ENCODE results near the gene GASK1A. TPM values are rescaled to one million over a fixed set of nuclear protein-coding genes. Genes with fewer than 3 reads are reported as not detected.

GASK1A gene
- total RNA-seq, 2 experiments from 2014 or later, result 0.28 TPM; not detected in 1

DNA sequence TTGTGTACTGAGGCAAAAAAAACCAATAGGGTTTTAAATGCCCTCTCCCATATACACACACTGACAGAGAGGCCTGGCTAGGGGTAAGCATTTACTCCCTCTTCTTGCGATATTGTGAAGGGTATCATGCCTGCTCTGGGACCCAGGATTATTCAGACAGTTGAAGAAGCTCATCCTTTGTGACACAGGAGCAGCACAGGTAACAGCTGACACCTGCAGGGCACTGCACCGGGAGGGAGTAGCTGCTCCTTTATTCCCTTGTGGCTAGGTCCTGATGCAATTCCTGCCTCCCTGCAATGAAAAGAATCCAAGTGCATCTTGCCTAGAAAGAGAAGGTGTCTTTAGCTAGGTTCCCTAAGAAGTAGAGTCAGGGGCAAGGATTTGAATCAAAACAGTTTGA lies 103.3 kb downstream of the GASK1A start:
- Mint-ChIP-seq H3K4me1 (ENCODE audit: low read depth) (no peaks in the 10 kb centered on the region), H3K9me3 (peaks cover 5% of the 10 kb centered on the region), H3K4me3 (no peak overlapping the region), H3K36me3 (ENCODE audit: low read depth) (peaks cover 68% of the 10 kb centered on the region), H3K27ac (no peak overlapping the region), H3K27me3 (no peaks in the 10 kb centered on the region)
- CTCF ChIA-PET, result no interaction called here
- no peak overlapping the region for H3K27ac ChIP-seq (ENCODE audit: low read depth in 1 of 2, low read length in 2 of 2)
- peaks cover 0 to 19% of the 10 kb centered on the region in 2 experiments for H3K9me3 ChIP-seq (ENCODE audit: control insufficient read depth in 1 of 2, insufficient read depth in 1 of 2, low read length in 2 of 2)
- no peaks in the 10 kb centered on the region for H3K27me3 ChIP-seq (ENCODE audit: control insufficient read depth in 1 of 2, insufficient read depth in 2 of 2, low read length in 2 of 2)
- POLR2A ChIA-PET, result no interaction called here
- DNase-seq (no peak), ATAC-seq (ENCODE audit: poor library complexity) (no peak)
- no peaks in the 10 kb centered on the region for H3K4me1 ChIP-seq (ENCODE audit: insufficient read depth, low read length)
- intact Hi-C loops (cut with DNase I, micrococcal nuclease), result no loop called here
- H3K36me3 ChIP-seq (ENCODE audit: insufficient read depth, low read length), result peaks cover 33% of the 10 kb centered on the region
- TF ChIP-seq, protein P1, sequence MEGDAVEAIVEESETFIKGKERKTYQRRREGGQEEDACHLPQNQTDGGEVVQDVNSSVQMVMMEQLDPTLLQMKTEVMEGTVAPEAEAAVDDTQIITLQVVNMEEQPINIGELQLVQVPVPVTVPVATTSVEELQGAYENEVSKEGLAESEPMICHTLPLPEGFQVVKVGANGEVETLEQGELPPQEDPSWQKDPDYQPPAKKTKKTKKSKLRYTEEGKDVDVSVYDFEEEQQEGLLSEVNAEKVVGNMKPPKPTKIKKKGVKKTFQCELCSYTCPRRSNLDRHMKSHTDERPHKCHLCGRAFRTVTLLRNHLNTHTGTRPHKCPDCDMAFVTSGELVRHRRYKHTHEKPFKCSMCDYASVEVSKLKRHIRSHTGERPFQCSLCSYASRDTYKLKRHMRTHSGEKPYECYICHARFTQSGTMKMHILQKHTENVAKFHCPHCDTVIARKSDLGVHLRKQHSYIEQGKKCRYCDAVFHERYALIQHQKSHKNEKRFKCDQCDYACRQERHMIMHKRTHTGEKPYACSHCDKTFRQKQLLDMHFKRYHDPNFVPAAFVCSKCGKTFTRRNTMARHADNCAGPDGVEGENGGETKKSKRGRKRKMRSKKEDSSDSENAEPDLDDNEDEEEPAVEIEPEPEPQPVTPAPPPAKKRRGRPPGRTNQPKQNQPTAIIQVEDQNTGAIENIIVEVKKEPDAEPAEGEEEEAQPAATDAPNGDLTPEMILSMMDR (IDR thresholded peaks at IDR 0.05), result no peak
- H3K4me3 ChIP-seq (ENCODE audit: low read length), result no peak overlapping the region

- peaks cover 0 to 6% of the 10 kb centered on the region in 2 experiments for H3K9me3 ChIP-seq (ENCODE audit: control insufficient read depth in 1 of 2, insufficient read depth in 1 of 2, low read length in 2 of 2)
- no peak overlapping the region for H3K4me3 Mint-ChIP-seq
- DNase-seq (no peak), ATAC-seq (ENCODE audit: poor library complexity) (no peak)
- POLR2A ChIA-PET, result interaction anchor here (1.5 to 1.8 kb wide), 2 partner anchors 63 to 125 kb away, joined by 4 read pairs; no protein-coding TSS in a partner anchor
- TF ChIP-seq, protein P1 (IDR thresholded peaks at IDR 0.05), result no peak
- H3K36me3 ChIP-seq (ENCODE audit: insufficient read depth, low read length), result peaks cover 10% of the 10 kb centered on the region
- H3K4me3 ChIP-seq (ENCODE audit: low read length), result no peak overlapping the region
- CTCF ChIA-PET, result no interaction called here
- no peaks in the 10 kb centered on the region for H3K4me1 Mint-ChIP-seq (ENCODE audit: low read depth)
- intact Hi-C loops (cut with DNase I, micrococcal nuclease), result loop anchor here (1.0 to 5.0 kb wide), 3 partner anchors 124 to 304 kb away; no protein-coding TSS in a partner anchor
- H3K4me1 ChIP-seq (ENCODE audit: insufficient read depth, low read length), result no peaks in the 10 kb centered on the region
- H3K27me3 Mint-ChIP-seq, result no peaks in the 10 kb centered on the region
- no peak overlapping the region for H3K27ac Mint-ChIP-seq
- H3K36me3 Mint-ChIP-seq (ENCODE audit: low read depth), result peaks cover 34% of the 10 kb centered on the region
- peaks cover 5% of the 10 kb centered on the region for H3K9me3 Mint-ChIP-seq
- no peaks in the 10 kb centered on the region for H3K27me3 ChIP-seq (ENCODE audit: control insufficient read depth in 1 of 2, insufficient read depth in 2 of 2, low read length in 2 of 2)
- H3K27ac ChIP-seq (ENCODE audit: low read depth in 1 of 2, low read length in 2 of 2), result no peak overlapping the region
Observed at GRCh38 chr3:43086460-43087165, 107.5 kb downstream of the GASK1A start.

DNA sequence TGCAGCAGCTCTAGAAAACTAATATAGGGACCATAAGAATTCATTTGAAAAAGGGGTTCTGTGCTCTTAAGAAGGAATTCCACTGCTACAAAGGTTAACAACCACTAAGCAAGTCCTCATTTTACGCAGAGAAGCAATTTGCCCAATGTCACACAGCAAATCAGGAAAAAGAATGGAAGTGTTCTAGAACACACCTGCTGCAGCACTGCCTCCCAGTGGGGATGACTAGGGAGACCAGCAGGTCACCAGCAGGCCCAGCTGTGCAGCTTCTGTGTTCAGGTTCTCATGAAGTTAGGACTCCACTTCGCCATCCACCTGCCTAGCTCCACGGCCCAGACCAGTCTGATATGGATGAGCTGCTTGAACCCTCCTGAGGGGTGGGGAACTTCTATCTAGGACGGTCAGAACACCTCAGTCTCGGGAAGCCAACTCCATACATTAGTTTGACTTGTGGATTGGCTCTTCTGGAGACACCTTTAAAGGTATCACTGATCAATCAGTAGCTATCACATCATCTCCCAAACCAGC lies 108.2 kb downstream of the GASK1A start:
- Histone ChIP-seq H3K4me1 (ENCODE audit: insufficient read depth, low read length) (no peaks in the 10 kb centered on the region), H3K4me3 (ENCODE audit: low read length) (no peak overlapping the region), H3K36me3 (ENCODE audit: insufficient read depth, low read length) (peaks cover 9% of the 10 kb centered on the region), H3K9me3 (ENCODE audit: control insufficient read depth in 1 of 2, insufficient read depth in 1 of 2, low read length in 2 of 2) (peaks cover 0 to 3% of the 10 kb centered on the region in 2 experiments), H3K27me3 (ENCODE audit: control insufficient read depth in 1 of 2, insufficient read depth in 2 of 2, low read length in 2 of 2) (no peaks in the 10 kb centered on the region), H3K27ac (ENCODE audit: low read depth in 1 of 2, low read length in 2 of 2) (no peak overlapping the region)
- no peak overlapping the region for H3K4me3 Mint-ChIP-seq
- H3K27ac Mint-ChIP-seq, result no peak overlapping the region
- DNase-seq (peak in 4 of 14 experiments; percentile 10 to 32 (median 20)), ATAC-seq (ENCODE audit: poor library complexity) (no peak)
- peaks cover 5% of the 10 kb centered on the region for H3K9me3 Mint-ChIP-seq
- TF ChIP-seq, protein P1 (IDR thresholded peaks at IDR 0.05), result no peak
- ChIA-PET POLR2A (interaction anchor here (1.5 to 1.8 kb wide), 2 partner anchors 63 to 125 kb away, joined by 4 read pairs; no protein-coding TSS in a partner anchor), CTCF (interaction anchor here (1.1 kb wide), 1 partner anchor 126 kb away, joined by 3 read pairs; no protein-coding TSS in a partner anchor)
- peaks cover under 1% of the 10 kb centered on the region for H3K4me1 Mint-ChIP-seq (ENCODE audit: low read depth)
- peaks cover 30% of the 10 kb centered on the region for H3K36me3 Mint-ChIP-seq (ENCODE audit: low read depth)
- intact Hi-C loops (cut with DNase I, micrococcal nuclease), result loop anchor here (1.0 to 5.0 kb wide), 3 partner anchors 125 to 305 kb away; no protein-coding TSS in a partner anchor
- no peaks in the 10 kb centered on the region for H3K27me3 Mint-ChIP-seq
